HG03439 (cell line): Measurements from ENCODE around the gene TBC1D22A.
"Not testable (repeated sequence)": the region's sequence is repeated elsewhere in the genome, so short reads cannot be mapped to it uniquely, and the experiment has no call there.

Experiments
- ATAC-seq: cut with Tn5 transposase; IDR thresholded peaks from one replicate; pipeline ENCODE4 v1.9.1; 2021; ENCODE audit warnings: mild to moderate bottlenecking, moderate library complexity; ENCODE audit not compliant: unreplicated experiment

The TBC1D22A gene

DNA sequence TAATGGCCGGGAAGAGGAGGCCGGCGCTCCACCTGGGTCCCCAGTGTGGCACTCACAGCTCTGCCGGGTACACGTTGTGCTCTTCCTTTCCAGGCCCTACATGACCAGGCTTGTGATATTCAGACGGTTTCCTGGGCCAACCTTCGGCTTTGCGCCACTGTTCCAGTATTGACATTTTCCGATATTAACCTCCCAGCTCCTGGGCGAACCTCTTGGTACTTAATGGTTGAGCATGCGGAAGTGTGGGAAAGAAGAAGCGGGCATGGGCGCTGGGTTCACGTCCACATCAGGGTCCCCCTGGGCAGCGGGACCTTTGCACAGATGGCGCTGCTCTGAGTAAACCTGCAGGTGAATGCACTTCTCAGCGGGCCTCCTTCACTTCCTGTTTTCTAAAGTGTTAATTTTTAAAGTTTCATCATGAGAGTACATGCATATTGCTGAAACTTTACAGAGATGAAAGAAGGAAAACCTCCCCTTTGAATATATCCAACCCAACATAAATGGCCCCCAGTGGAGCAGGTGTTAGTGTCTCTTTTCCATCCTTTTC, 286.7 kb downstream of the TBC1D22A start:
- ATAC-seq: no peak

DNA sequence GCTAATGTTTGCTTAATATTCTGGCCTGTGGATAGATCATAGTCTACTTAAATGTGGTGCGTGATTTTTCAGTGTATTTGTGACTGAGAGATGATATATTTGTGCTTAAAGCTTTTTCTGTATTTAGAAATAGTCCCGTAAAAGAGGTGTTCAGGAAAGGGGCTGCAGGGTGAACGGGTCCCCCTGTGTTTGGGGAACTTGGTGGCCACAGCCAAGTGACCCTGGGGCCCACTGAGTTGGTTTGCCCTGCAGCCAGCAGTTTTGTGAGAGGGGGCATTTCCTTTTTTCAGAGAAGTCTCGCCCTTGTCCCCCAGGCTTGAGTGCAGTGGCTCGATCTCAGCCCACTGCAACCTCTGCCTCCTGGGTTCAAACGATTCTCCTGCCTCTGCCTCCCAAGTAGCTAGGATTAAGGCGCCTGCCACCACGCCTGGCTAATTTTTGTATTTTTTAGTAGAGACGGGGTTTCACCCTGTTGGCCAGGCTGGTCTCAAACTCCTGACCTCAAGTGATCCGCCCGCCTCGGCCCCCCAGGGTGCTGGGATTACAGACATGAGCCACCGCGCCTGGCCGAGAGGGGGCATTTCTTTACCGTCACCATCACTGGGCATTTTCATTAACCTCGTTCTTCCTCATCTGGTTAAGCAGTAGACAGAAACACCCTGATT, 287.4 kb downstream of the TBC1D22A start:
- ATAC-seq: not testable (repeated sequence)

DNA sequence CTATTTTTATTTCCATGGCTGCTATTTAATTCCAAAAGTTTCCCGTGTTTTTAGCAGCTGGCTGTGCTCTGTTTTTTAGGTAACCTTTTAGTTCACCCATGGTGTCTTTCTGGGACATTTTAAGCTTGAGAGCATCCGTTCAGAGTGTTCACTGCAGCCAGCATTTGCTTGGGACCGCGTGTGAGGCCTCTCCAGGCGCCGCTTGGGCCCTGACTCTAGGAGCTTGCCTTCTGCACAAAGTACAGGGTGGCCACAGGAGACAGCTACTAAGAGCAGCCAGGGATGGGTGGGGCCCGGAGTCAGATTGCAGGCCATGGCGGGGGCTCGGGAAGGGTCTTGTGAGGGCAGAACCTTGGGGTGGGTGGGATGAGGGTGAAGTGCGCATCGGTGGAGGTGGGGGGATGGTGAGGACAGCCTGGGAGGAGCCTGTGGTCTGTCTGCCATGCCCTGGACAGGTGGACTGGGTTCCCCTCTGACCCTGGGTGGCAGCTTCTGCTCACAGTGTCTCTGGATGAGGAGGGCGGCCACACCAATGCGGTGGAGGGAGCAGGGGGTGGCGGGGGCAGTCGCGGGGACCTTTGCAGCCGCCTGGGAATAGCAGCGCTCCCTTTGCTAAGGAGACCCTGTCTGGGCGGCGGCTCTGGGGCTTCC, 288.1 kb downstream of the TBC1D22A start:
- no peak for ATAC-seq

DNA sequence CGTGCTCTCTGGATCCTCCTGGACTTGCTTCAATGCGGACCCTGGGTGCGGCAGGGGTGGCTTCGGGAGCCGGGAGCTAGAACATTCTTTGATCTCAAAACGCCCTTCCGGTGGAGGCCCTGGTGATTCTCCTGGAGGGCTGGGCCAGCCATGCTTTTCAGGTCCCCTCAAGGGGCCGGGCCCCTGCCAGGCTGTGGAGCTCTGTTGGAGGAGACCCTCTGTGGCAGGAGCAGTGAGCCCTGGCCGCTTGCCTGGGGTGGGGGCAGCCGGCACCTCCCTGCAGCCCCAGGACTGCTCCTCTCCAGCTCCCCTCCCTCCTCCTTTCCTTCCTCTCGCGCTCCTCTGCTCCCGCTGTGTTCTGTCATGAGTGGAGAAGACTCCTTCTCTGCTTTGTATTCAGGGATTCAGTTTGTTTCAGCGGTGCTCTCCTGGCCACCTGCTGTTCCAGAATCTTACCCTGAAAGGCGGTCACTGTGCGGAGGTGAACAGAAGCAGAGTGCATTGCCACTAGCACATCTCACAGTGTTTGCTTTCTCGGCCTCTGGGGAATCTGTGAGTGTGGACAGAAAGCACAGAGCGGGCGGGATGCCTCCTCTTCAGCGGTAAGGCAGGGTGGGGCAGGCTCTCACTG, 289.1 kb downstream of the TBC1D22A start:
- ATAC-seq: no peak

DNA sequence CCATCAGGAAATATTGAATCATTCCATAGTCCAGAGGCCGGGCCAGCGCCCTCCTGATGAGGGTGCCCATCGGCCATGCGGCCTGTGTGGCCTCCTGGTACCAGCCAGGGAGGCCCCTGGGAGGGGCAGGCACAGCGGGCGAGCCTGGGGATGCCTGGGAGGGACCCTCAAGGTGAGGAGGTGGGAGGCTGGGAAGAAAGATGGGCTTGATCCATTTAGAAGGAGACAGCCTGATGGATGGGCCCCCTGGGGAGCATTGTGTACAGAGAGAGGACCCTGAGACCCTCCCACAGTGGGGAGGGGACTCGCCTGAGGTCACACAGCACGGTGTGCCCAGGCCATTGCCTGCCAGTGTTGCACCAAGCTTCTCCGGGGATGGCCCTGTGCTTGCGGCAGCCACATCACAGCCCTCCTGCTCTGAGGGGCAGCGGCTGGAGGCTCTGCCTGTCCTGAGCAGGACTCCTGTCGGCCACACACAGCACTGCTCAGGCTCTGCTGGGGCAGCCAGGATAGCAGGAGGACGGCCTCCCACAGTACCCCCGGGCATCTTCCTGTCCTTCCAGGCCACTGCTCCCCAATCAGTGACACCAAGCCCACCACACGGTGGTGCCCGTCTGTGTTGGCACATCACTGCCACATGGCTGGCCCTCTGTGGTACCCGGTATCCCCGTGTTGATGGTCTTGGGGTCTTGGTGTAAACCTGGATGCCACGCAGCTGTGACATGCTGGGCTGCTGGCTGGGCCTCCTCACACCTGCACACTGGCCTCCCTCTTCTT, 290.0 kb downstream of the TBC1D22A start:
- ATAC-seq: no peak

DNA sequence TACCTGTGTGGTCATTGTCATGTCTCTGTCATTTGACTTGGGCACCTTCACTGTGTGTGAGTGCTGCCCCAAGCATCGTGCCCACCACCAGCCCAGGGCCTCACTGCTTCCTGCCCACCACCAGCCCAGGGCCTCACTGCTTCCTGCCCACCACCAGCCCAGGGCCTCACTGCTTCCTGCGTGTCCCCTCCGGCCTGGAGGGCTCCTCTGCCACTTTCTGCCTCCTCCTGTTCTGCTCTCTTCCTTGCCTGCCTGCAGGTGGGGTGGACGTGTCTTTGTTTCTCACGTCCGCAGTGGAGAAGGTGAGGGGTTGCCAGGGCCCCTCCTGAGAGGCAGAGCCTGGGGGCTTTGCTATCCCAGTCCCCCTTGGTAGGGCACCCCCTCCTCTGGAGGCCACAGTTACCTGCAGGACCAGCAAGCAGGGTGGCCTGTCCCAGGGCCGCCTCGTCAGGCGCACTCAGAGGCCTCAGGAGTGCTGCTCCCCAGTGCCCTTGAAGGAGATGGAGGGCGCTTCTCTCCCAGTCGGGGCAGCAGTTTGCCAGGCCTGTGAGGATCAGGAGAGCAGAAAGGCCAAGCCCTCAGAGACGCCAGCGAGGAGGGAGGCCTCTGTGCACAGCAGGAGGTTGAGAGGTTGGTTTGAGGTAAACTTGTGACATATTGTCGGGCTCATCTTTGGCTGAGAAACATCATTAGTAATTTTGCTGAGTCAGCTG, 290.7 kb downstream of the TBC1D22A start:
- no peak for ATAC-seq

DNA sequence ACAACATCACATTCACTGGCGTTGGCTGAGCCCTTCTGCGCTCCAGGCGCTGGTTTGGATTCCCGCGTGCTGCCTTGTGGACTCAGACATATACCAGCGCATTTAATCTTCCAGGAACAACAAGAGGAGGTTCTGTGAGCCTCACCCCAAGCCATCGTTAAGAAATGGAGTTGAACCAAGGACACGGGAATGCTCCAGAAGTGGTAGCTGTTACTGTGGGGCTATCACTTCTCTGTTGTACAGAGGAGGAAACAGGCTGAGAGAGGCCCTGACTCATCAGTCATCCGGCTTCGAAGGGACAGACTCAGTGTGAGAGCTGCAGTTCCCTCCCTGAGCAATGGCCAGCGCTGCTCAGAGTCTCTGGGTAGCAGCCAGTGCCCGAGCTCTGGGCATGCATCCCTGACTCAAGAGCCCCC, 291.3 kb downstream of the TBC1D22A start:
- ATAC-seq: no peak

DNA sequence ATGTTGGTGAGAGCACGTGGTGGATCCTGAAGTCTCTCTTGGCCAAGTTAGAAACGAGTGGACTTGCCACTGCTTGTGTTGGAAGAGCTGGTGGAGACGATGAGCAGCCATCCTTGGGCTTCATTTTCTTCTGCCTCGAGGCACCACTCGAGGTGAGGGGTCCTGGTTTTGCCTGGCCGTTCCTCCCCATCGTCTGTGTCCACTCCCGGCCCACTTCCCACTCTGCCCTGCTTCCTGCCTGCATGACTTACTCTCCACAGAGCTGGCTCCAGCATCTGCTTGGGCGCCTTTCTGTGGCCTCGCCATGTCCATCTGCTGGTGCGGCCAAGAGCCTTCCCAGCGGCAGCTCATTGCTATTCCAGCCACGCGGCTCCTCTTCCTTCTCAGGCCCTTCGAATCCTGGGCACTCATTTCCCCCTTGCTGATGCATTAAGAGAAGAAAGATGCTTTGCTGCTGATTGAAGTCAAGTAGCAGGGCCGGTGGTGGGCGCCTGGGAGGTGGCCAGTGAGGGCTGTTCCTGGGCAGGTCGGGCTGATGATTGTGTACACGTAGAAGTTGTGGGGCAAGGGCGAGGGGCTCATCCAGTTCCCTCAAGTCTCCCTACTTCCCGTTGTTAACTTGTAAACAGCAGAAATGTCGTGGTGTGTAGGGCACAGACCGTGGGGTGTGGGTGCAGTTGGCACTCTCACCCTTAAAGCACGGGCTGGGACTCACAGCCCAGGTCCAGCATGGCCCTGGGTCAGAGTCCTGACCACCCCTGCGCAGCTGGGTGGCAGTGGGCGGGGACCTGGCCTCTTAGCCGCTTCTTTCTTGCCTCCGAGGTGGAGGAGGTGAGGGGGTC, 292.0 kb downstream of the TBC1D22A start:
- no peak for ATAC-seq

DNA sequence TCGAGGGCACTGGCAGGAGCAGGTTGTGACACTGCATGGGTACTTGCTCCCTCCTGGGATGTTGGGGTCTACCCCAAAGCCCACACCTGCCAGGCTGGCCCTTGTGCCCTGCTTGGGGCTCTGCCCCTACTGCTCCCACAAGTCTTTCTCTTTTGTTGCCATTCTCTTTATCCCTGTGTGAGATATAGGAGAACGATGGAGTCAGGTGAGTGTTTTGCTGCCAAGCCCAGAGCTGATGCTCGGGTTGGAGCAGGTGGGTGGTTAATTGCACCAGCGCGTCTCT, 292.6 kb downstream of the TBC1D22A start:
- ATAC-seq: no peak

DNA sequence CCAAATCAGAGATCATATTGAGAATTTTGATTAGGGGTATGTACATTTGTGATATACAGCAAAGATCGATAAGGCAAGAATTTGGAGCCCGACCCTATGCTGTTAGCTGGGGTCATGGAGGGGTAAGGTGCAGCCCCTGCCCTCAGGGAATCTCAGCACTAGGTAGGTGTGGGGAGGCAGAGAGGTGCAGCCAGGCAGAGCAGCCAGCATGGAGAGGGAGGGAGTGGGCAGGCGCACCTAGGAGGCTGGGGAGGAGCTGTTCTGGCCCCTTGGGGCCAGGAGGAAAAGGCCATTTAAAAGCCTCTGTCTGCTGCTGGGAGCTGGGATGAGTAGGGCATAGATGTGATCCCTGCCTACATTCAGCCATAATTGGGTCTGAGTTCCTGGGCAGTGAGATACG, 293.0 kb downstream of the TBC1D22A start:
- no peak for ATAC-seq

DNA sequence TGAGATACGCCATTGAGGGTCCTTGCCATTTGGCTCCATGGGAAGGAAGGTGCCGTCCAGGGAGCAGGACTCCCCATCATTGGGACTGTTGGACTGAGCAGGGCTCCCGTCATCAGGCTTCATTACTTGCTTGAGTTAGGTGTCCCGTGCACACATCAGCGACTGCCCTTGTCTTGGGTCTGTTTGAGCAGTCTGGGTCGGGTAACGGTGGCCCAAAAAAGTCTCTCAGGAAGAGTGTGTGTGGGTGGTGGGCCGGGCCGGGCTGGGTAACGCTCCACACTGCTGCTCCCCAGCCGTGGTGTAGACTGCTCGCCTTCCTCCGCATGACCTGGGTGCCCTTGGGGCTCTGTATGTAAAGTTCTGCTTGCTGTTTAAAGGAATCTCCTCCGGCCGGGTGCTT, 293.5 kb downstream of the TBC1D22A start:
- ATAC-seq: no peak

DNA sequence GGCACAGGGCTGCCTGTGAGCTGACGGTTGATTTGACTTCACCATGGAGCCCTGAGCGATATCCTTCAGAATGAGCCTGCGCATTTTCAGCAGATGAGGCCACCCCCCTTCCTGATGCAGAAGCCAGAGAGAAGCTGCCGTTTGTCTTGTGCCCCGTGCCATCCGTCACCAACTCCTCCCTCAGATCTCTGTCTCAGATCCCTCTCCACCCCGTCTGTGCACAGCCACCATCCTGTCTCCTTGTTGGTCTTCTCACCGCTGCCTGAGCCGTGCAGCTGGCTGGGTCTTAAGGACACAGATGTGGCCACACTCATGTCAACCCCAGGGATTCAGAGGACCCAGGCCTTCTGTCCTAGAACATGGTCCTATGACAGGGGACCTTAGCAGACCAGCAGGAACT, 293.9 kb downstream of the TBC1D22A start:
- no peak for ATAC-seq

DNA sequence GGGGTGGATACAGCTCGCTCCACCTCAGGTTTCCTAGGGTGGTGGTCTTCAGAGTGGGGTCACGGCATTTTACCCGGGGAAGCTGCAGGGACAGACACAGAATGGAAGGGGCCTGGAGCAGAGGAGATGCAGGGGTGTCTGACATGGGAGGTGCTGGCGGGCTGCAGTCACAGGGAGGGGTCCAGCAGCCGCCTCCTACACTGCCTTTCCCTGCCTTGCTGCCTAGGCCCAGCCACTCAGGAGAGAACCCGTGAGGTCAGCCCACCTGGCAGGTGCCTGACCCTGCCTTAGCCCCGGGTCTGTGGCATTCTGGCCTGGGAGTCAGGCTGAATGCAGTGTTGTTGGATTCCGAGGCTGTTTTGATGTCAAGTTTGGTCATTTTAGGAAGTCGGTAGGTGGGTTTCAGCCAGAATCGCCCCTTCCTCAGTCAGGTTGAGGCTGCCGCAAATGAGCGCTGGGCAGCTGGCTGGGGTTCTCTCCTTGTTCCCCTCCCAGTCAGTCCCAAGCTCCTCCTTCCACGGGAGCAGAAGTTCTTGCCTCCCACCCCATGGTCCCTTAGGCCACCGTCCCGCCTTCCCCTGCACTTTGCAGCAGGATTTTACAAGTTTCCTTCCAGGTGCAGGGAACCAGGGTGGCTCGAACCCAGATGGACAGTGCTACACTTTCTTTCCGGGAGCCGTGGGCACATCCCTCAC, 294.5 kb downstream of the TBC1D22A start:
- ATAC-seq: no peak

DNA sequence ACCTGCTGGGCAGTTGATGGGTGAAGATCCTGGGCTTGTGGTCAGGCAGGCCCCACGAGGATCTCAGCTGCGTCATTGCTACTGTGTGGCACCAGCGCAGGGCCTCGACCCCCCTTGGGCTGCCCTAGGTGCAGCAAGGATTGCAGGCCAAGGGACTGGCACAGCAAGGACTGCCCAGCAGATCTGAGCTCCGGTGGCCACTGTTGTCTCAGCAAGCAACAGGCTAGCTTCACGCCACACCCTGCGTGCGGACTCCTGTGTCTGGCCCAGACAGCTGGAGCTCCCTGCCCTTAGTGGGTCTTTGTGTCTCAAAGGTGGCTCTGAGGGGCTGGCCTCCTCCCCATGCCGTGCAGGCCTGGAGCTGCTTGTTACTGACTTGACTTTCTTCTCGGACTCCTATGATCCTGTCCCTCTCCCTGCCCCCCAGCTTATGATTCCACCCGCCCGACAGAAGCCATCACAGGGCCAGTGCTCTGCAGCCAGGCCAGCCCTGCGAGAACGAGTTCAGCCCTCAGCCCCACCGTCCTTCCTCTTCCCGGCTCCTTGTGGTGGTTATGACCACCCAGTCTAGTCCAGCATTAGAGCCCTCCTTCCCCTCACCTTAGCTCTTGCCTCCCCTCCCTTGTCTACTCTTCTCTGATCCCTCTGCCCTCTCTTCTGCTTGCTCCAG, 295.6 kb downstream of the TBC1D22A start:
- no peak for ATAC-seq

DNA sequence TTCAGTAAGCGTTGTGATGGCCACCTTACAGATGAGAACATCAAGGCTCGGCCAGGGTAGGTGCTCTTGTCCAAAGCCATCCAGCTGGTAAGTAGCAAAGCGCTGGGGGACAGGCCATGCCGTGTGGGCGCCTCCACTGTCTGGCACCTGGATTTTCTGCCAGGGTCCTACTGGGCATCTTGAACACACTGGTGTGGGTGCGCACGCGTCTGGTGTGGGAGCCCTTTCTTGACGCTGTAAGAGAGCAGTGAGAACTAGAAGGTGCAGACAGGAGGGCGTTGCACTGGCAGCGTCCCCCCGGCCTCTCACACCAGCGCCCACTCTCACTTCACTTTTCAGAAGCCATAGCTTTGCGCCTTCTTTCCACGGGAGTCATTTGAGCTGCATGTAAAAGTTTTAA, 296.6 kb downstream of the TBC1D22A start:
- no peak for ATAC-seq

DNA sequence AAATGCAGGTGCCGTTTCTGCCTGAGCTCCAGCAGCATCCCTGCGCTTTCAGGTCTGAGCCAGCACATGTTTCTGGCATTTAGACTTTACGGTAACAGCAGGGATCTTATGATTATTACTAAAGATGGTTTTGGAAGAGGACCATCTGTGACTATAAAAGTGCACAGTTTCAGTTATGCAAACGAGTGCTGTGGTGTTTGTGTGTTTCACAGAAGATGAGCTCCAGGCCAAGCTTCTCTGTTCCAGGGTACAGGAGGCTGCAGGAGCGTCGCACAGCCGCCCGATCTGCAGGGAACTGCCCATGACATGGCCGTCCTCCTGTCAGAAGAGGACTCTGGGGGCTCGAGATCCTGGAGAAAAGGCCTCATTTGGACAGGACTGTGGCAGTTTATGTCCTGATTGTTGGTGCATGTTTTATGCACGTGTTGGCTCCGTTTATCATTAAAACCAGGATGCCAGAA, 297.3 kb downstream of the TBC1D22A start:
- no peak for ATAC-seq

DNA sequence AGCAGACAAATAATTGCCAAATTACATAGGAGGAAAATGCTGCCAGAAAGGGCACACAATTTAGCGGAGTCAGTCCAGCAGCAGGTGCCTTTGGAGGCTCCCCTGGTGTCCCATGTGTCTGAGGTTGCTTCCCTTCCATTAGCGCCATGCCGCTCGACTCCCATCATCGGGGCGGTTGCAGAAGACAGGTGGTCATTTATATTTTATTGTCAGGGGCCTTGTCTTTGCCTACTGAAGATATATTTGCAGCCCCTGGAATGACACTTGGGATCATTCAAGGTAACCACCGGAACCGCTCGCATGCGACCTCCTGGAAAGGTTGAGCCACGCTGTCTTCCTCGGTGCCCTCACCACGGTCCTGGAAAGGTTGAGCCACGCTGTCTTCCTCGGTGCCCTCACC, 298.3 kb downstream of the TBC1D22A start:
- no peak for ATAC-seq

DNA sequence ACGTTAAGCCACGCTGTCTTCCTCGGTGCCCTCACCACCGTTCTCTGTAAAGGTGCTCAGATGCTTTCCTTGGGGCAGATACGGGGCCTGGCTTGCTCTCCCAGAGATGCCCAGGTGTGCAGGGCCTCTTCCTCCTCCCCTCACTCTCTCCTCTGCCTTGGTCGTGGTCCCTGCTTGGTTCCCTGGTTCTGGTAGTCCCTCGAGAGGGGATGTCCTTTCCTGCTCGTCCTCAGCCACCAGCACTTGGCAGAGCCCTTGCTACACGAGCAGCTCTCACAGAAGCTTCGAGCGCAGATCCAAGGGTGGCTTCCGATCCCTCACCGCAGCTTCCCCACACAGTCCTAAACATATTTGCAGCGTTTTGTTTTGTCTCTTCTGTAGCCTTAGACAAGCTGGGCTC, 298.8 kb downstream of the TBC1D22A start:
- no peak for ATAC-seq

DNA sequence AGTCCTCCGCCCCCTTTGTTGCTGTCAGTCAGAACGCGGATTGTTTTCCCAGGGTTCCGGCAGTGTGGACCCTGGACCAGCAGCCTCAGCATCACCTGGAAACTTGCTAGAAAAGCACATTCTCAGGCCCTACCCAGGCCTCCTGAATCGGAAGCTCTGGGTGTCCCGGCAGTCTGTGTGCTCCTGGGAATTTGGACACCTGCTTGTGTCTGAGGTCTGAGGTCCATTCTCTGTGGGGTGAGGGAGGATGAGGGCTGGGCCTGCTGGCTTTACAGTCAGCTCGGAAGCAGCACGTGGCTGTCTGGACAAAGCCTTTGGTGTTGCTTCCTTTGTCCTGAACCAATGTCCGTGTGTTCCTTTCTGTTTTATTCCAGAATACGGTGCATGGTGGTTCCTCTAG, 299.7 kb downstream of the TBC1D22A start:
- no peak for ATAC-seq
